Spleen (tissue), 11 donors: ENCODE results near the gene TMEM129. TPM values are rescaled to one million over a fixed set of nuclear protein-coding genes. Genes with fewer than 3 reads are reported as not detected.

Source experiments
- DNase-seq: peaks from one replicate; pipeline ENCODE4 v3.0.0-alpha.2; 2020
- H3K27ac ChIP-seq, 8 donors: fragments of 200-600 bp; sonication (generic) in 7 of 8; 1 replicate in 4 of 8; 2 replicates in 4 of 8; pipeline versions ENCODE4 v1.5.0 to v1.8.0; 2016 to 2021; ENCODE audit warnings: inconsistent platforms in 4 of 8, mild to moderate bottlenecking in 4 of 8, moderate library complexity in 1 of 8
- H3K27me3 ChIP-seq, 7 donors: fragments of 200-600 bp; sonication (generic) in 6 of 7; replicated peaks in 1 of 7; 1 replicate in 4 of 7; 2 replicates in 3 of 7; pipeline versions ENCODE4 v1.5.0 to v1.8.0; 2016 to 2021; ENCODE audit warnings: inconsistent platforms in 3 of 7, mild to moderate bottlenecking in 1 of 7
- H3K36me3 ChIP-seq, 6 donors: fragments of 200-600 bp; sonication (generic) in 5 of 6; 1 replicate in 4 of 6; 2 replicates in 2 of 6; pipeline versions ENCODE4 v1.5.0 to v1.8.0; 2016 to 2021; ENCODE audit warnings: inconsistent platforms in 2 of 6
- H3K4me1 ChIP-seq, 6 donors: fragments of 200-600 bp; sonication (generic) in 5 of 6; 1 replicate in 3 of 6; 2 replicates in 3 of 6; pipeline versions ENCODE4 v1.5.0 to v1.8.0; 2016 to 2021; ENCODE audit warnings: inconsistent platforms in 3 of 6
- H3K4me3 ChIP-seq, 8 donors: fragments of 200-600 bp; sonication (generic) in 7 of 8; 1 replicate in 4 of 8; 2 replicates in 4 of 8; pipeline versions ENCODE4 v1.5.0 to v1.8.0; 2016 to 2021; ENCODE audit warnings: inconsistent platforms in 4 of 8, mild to moderate bottlenecking in 4 of 8, moderate library complexity in 2 of 8
- H3K9me3 ChIP-seq, 8 donors: fragments of 200-600 bp; sonication (generic) in 7 of 8; 1 replicate in 4 of 8; 2 replicates in 4 of 8; pipeline versions ENCODE4 v1.5.0 to v1.8.0; 2016 to 2021; ENCODE audit warnings: inconsistent platforms in 4 of 8
- CTCF ChIP-seq, 11 experiments: fragments of 200-600 bp in 7 of 11; fragments of 450-650 bp in 4 of 11; sonication (generic) in 4 of 11; IDR thresholded peaks in 8 of 11; conservative IDR thresholded peaks in 3 of 11; 1 replicate in 7 of 11; 2 replicates in 4 of 11; pipeline versions ENCODE4 v1.4.0 to v1.8.0; 2016 to 2021; ENCODE audit warnings: antibody characterized with exemption in 11 of 11, inconsistent platforms in 4 of 11, mild to moderate bottlenecking in 1 of 11
- POLR2A ChIP-seq, 3 donors: fragments of 450-650 bp; IDR thresholded peaks; one replicate each; pipeline ENCODE4 v1.5.1; 2017; ENCODE audit warnings: antibody characterized with exemption in 3 of 3, mild to moderate bottlenecking in 1 of 3
- POLR2AphosphoS5 ChIP-seq, 3 donors: sonication (generic); formaldehyde crosslinking; IDR thresholded peaks; one replicate each; pipeline ENCODE4 v1.5.1; 2017; ENCODE audit warnings: antibody characterized with exemption in 3 of 3
- WGBS, 5 donors: extraction: QIAGEN DNeasy Blood & Tissue Kit in 3 of 5; methylation state at CpG; one replicate each; pipeline versions ENCODE4 v1.1.5 to v1.1.7; 2013 to 2018; 5-methylcytosine and 5-hydroxymethylcytosine counted together
- intact Hi-C: fragments of 100-400 bp; cut with DNase I; formaldehyde crosslinking; loops from one replicate; pipeline ENCODE4 v1.15.0; 2023; ENCODE audit warnings: low total_unique reads
- polyA plus RNA-seq, 3 donors: library from polyadenylated mRNA; stranded (reverse); fragments of 200-250 nt; gene quantifications; one replicate each; pipeline ENCODE4 v1.2.1, GENCODE V29; 2013
- total RNA-seq, 7 donors: library from RNA; depleted of rRNA in 3 of 7; stranded (reverse); fragments of >200 nt in 3 of 7; fragmentation: NEBNext Ultra II Directional in 4 of 7; extraction: Animal tissue kit (Norgen Biotek cat#: 25700) in 4 of 7; gene quantifications; one replicate each; pipeline versions ENCODE4 v1.1.0 to v1.2.1, GENCODE V29; 2016 to 2021
- donor health status: healthy with polysubstance abuse.
- donor health status: DM: no; HTN: no; CAD: no; lungs with moderate emphysema.
- donor health status: DM: no; HTN: no; CAD: no.
- donor health status: Bipolar disorder and iron deficiency.
- donor health status: healthy.
- donor health status: DM: no; HTN: no; CAD: no.
- donor health status: DM: yes; HTN: yes; CAD: no.

Gene TMEM129
- total and polyA plus RNA-seq, 10 donors: 17.2 to 51.0 (median 32.5) TPM

- peak overlapping the region; percentile 58 to 85 (median 78) for H3K27ac ChIP-seq
- WGBS, 5 donors: 3 to 5% (median 4%) methylated on average over 13 of the region's 13 CpGs
- H3K36me3 ChIP-seq: no peaks in the 10 kb centered on the region
- no peak for TF ChIP-seq POLR2AphosphoS5 (IDR thresholded peaks at IDR 0.05)
- TF ChIP-seq CTCF (IDR thresholded peaks at IDR 0.05 in 8 of 11, conservative IDR thresholded peaks at IDR 0.05 in 3 of 11): no peak
- TF ChIP-seq POLR2A (IDR thresholded peaks at IDR 0.05): no peak
- H3K9me3 ChIP-seq: no peaks in the 10 kb centered on the region
- peak overlapping the region; percentile 59 to 92 (median 72) for H3K4me3 ChIP-seq
- peaks cover 8 to 25% (median 18%) of the 10 kb centered on the region in 6 donors for H3K4me1 ChIP-seq
- intact Hi-C loops: no loop called here
- no peaks in the 10 kb centered on the region for H3K27me3 ChIP-seq
- DNase-seq: no peak
Measured at GRCh38 chr4:1683261-1683735, 37.8 kb downstream of the TMEM129 start.

- WGBS, 5 donors: 87 to 89% (median 88%) methylated on average over 13 of the region's 13 CpGs
- Histone ChIP-seq H3K36me3 (no peaks in the 10 kb centered on the region), H3K4me1 (peaks cover 8 to 25% (median 18%) of the 10 kb centered on the region in 6 donors), H3K27me3 (no peaks in the 10 kb centered on the region), H3K9me3 (no peaks in the 10 kb centered on the region), H3K27ac (peak overlapping the region in 7 of 8 donors; percentile 58 to 85 (median 80)), H3K4me3 (peak overlapping the region in 6 of 8 donors; percentile 59 to 92 (median 68))
- intact Hi-C loops: no loop called here
- no peak for TF ChIP-seq POLR2AphosphoS5 (IDR thresholded peaks at IDR 0.05)
- TF ChIP-seq CTCF (IDR thresholded peaks at IDR 0.05 in 8 of 11, conservative IDR thresholded peaks at IDR 0.05 in 3 of 11): no peak
- no peak for TF ChIP-seq POLR2A (IDR thresholded peaks at IDR 0.05)
- peak; percentile 61 for DNase-seq
Measured at GRCh38 chr4:1682860-1683259, 38.3 kb downstream of the TMEM129 start.

GRCh38 chr4:1678244-1678643, 42.9 kb downstream of the TMEM129 start:
- H3K27ac ChIP-seq: no peak overlapping the region
- intact Hi-C loops: no loop called here
- no peaks in the 10 kb centered on the region for H3K36me3 ChIP-seq
- H3K27me3 ChIP-seq: no peaks in the 10 kb centered on the region
- no peak for TF ChIP-seq POLR2AphosphoS5 (IDR thresholded peaks at IDR 0.05)
- no peak for TF ChIP-seq CTCF (IDR thresholded peaks at IDR 0.05 in 8 of 11, conservative IDR thresholded peaks at IDR 0.05 in 3 of 11)
- TF ChIP-seq POLR2A (IDR thresholded peaks at IDR 0.05): no peak
- peaks cover 3 to 6% (median 6%) of the 10 kb centered on the region in 6 donors for H3K4me1 ChIP-seq
- H3K4me3 ChIP-seq: no peak overlapping the region
- WGBS, 5 donors: 81 to 90% (median 88%) methylated on average over 5 of the region's 5 CpGs
- peak; percentile 18 for DNase-seq
- H3K9me3 ChIP-seq: no peaks in the 10 kb centered on the region

GRCh38 chr4:1676605-1677525, 44.3 kb downstream of the TMEM129 start:
- Histone ChIP-seq H3K36me3 (no peaks in the 10 kb centered on the region), H3K9me3 (no peaks in the 10 kb centered on the region), H3K4me1 (no peaks in the 10 kb centered on the region), H3K27ac (no peak overlapping the region), H3K4me3 (no peak overlapping the region), H3K27me3 (no peaks in the 10 kb centered on the region)
- peak; percentile 47 for DNase-seq
- 68 to 79% (median 74%) methylated on average over 24 to 25 of the region's 25 CpGs for WGBS, 5 donors
- TF ChIP-seq POLR2AphosphoS5 (IDR thresholded peaks at IDR 0.05) (no peak), CTCF (IDR thresholded peaks at IDR 0.05 in 8 of 11, conservative IDR thresholded peaks at IDR 0.05 in 3 of 11) (no peak), POLR2A (IDR thresholded peaks at IDR 0.05) (no peak)
- intact Hi-C loops: no loop called here
